Caki2 (cell line): Measurements from ENCODE around the gene CDH26. TPM values are rescaled to one million over a fixed set of nuclear protein-coding genes. Genes with fewer than 3 reads are reported as not detected.

Source experiments
- DNase-seq: peaks from one replicate; pipeline ENCODE4 v3.0.0-alpha.2; 2015; ENCODE audit warnings: low read depth
- in situ Hi-C: cut with HindIII; loops from 2 replicates; pipeline ENCODE4 v1.10.0; 2016; ENCODE audit warnings: low sequenced_read_pairs, low pct_unique_long_range_greater_than_20kb, mixed read lengths
- total RNA-seq: library from RNA; depleted of rRNA; stranded (reverse); fragments of >200 nt; shearing (Covaris generic); gene quantifications from 2 replicates; pipeline ENCODE4 v1.2.3, GENCODE V29; 2014; ENCODE audit warnings: low replicate concordance

CDH26 gene
- total RNA-seq, 1 experiment from 2014 or later: 0.44 TPM

DNA sequence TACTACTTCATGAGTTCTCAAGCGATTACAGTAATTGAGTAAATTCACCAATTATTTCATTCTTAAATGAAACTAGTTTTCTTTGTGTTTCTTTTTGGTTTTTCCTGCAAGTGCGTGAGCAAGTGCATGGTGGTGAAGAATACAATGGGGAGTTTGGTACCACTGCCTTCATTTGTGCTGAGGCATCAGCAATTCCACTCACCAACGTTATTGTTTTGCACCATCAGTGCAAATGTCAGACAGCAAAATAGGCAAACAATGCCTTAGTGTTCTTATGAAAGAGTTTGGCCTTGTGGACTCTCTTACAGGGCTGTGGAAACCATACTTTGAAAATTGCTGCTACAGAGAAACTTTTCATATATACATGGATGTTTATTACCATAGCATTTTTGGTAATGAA, 8.2 kb downstream of the CDH26 start:
- no peak for DNase-seq
- in situ Hi-C loops: no loop called here

DNA sequence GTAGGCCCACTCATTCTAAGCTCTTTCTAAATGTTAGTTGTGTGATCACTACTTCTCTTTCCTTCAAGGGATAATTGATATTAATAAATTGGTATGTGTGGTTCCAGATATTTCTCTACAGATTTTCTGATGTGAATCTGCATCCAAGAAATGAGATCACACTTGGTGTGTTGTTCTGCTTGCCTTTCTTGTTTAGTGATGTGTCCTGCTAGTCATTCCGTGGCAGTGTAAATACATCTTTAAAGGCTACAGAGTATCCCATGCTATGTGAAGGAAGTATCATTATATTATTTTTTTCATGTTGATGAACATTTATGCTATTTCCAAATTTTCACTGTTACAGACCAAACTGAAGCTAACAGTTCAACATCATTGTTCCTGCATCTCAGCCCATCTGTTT, 13.2 kb downstream of the CDH26 start:
- DNase-seq: no peak

DNA sequence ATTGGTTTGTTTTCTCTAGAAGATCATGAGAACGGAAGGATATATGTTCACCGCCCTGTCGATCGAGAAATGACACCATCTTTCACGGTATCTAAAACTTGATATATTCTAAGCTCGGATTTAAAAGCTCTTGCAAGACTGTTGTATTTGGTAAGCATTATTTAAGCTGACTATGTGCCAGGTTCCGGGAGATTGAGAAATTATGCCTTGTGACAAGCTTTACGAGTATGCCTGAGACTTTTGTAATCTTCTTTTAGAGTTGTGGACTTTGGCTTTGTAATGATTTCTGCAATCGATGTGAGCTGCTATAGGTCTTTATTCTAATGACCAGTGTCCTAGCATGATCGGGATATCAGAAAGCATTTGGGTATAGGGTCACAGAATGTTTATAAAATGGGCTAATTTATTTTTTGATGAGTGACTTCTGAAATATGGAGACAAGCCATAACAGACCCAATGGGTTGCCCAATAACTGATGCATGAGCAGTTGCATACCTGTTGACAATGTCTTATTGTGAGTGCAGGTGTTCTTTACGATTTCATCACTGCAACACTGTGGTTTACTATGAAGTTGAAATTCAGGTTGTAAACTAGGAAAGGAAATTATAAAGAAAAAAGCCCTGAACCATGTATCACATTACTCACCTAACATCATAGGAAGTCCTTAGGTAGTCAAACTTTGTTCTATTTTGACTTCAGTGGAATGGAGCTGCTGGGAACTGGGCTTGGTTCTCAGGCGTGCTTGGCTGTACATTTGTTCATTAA, 14.0 kb downstream of the CDH26 start:
- no peak for DNase-seq
- in situ Hi-C loops: no loop called here

More for the DNA sequence above, 13.2 kb downstream of the CDH26 start:
- in situ Hi-C loops: no loop called here

DNA sequence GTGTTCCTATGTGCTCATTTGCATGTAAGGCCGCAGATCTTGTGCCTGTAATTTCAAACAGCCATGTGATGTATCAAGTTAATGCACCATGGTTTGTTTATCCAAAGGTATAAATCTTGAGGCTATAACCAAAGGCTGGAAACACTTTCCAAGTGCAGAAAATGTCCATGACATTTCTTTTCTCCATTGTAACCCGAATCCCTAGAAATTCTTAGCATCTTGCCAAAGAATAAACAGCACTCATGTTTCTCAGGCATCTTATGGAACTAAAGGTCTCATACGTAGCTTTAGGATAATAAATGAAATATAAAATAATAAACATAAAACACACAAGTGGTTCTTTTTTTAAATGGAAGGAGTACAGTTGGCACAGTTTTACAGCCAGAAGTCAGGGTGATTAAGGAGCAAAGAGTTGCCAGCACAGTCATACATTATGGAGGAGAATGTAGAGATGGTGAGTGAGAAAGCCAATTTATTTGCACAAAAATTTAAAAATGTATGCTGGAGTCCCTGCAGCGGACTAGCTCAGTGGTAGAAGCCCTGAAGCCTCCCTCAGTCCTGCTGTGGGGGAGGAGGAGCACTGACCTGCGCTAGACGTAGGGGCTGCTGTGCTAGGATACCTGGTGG, 18.0 kb downstream of the CDH26 start:
- no peak for DNase-seq
- in situ Hi-C loops: no loop called here

DNA sequence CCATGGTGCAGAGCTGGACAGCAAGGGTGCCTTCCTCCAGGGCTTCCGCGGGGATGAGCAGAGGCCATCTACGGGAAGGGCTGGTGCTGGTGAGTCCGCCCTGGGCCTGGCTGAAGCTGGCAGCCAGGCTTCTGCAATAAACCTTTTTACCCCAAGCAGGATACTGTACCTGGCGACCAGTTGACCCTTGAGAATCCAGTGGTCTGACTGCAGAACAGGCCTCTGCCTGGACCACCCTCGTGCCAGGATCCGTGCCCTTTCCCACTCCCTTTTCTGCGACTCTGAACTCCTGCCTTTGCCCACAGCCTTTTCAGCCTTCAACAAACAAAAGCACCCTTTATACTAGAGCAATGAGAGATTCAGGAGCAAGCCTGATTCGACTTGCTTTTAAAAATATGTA, 18.9 kb downstream of the CDH26 start:
- in situ Hi-C loops: no loop called here
- DNase-seq: no peak

DNA sequence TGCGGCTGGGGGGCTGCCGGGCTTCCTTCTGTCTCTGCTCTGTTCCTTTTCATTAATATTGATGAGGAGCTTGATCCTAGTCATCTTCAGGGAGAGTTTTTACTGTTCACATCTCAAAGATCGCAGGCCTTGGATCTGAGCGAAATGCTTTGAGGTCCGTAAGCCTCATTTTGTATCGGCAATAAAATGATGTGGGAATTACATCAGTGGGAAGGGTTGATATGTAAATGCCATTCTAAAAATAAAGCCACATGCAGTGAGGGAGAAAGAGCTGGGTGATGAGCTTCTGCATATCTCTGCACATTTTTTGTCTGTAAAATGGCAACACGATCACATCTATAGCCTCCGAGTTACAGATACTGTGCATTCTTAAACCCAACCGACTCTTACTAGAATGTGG, 24.9 kb downstream of the CDH26 start:
- in situ Hi-C loops: no loop called here
- no peak for DNase-seq

DNA sequence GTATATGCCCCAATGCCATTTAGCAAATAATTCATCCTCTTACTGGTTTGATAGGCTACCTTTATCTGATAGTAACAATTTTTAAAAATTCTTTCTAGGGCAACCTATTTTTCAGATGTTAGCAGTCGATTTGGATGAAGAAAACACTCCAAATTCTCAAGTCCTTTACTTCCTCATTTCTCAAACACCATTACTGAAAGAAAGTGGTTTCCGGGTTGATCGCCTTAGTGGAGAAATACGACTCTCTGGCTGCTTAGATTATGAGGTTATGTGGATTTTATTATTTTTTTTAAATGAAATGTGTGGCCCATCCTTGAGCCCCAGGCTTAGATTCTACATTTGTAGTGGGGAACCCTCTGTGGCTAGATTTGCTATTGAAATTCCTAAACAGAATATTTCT, 26.3 kb downstream of the CDH26 start:
- in situ Hi-C loops: no loop called here
- DNase-seq: no peak

DNA sequence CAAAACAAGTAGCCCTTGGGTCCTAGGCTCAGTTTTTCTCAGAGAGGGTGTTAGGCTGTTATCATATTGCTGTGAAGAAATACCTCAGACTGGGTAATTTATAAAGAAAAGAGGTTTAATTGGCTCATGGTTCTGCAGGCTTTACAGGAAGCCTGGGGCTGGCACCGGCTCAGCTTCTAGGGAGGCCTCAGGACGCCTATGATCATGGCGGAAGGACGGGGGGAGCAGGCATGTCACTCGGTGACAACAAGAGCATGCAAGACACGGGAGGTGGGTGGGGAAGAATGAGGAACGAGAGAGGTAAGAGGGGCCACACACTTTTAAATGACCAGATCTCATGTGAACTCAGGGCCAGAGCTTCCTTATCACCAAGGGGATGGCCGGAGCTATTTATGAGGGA, 26.9 kb downstream of the CDH26 start:
- in situ Hi-C loops: no loop called here
- DNase-seq: no peak

DNA sequence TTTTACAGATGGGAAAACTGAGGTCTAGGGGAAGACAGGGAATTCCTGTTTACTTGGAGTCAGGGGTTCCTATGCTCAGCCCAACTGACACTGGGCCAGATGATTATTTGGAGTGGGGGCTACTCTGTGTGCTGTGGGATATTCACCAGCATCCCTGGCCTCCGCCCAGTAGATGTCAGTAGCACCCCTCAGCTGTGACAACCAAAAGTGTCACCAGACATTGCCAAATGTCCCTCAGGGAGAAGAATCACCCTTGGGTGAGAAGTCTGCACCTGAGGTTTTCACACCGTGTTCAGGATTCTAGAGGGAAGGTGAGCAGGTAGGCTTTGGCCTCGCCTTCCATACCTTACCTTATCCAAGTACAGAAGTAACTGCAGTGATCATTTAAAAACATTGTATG, 27.6 kb downstream of the CDH26 start:
- peak; percentile 14 for DNase-seq
- in situ Hi-C loops: no loop called here

DNA sequence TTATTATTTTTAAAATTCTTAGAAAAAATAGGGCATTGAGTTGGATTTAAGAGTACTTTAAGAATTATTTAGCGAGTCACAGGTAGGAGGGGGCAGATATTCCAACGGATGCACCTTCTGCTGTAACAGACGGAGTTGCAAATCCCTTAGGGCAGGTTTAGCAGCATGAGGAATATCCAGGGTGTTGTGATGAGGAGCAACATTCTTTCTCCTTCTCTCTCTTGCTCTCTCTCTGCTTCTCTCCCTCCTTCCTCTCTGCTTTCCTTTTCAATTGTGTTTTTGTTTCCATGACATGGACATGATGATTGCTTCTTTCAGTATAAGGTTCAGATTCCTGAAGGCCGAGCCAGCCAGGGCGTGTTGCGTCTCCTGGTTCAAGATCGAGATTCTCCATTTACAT, 28.9 kb downstream of the CDH26 start:
- peak; percentile 43 for DNase-seq
- in situ Hi-C loops: no loop called here

DNA sequence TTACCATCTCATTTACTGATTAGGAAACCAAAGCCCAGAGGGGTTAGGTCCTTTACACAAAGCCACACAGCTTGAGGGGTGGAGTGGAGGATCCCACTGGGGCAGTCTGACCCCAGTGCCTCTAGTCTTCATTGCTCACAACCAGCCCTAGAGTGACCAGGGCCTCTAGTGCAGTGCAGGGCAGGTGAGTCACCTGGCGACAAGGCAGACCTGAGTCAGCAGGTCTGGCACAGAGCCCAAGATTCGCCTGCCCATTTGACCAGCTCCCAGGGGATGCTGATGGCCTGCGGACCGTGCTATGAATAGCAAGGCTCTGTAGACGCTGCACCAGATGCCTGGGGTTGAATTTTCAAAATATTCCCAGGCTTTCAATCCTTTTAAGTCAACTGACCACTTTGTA, 29.9 kb downstream of the CDH26 start:
- in situ Hi-C loops: no loop called here

DNA sequence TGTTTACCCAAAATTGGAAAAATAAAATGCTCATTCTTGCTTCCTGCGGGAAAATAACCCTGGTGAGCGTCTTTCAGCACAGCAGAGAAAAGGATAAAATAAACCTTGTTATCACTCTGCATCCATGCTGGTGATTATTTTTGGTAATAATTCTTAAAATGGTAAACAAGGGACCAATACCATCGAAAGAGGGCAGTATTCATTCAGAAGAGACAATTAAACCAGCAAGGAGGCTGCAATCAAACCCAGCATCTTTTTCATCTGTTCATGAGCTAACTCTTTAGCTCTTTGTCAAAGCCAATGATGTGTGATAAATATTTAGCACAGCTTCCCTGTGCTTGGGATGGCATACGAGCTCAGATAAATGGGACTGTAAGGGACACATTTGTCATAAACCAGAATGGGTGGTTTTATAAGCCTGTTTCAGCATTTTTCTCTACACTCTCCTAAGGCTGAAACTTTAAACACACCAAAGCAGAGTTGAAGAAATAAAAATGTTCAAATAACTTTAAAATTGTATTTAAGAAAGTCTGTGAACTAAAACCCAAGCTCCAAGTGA, 34.4 kb downstream of the CDH26 start:
- in situ Hi-C loops: no loop called here
- DNase-seq: no peak

More for the DNA sequence above, 29.9 kb downstream of the CDH26 start:
- peak; percentile 83 for DNase-seq

DNA sequence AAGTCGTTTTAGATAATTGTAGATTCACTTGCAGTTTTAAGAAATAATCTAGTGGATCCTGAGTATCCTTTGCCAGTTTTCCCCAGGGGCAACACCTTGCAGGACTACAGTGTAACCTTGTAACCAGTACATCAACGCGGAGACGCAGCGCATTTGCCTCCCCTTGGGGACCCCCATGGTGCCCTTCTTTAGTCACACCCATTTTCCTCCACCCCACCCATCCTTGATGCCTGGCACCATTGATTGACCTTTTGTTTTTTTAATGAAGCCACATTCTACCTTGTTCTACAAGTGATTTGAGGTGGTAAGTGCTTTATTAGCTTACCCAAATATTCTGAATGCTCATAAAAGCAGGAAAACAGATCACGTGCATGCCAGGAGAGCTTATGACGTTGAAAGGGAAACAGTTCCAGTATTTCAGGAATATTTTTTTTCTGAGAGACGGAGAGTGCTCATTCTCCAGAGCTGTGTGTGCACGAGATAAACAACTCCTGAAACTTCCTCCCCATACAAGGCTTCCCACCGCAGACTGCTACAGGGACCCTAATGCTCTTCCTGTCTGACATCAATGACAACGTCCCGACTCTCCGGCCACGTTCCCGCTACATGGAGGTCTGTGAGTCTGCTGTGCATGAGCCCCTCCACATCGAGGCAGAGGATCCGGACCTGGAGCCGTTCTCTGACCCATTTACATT, 35.7 kb downstream of the CDH26 start:
- DNase-seq: no peak
- in situ Hi-C loops: no loop called here

DNA sequence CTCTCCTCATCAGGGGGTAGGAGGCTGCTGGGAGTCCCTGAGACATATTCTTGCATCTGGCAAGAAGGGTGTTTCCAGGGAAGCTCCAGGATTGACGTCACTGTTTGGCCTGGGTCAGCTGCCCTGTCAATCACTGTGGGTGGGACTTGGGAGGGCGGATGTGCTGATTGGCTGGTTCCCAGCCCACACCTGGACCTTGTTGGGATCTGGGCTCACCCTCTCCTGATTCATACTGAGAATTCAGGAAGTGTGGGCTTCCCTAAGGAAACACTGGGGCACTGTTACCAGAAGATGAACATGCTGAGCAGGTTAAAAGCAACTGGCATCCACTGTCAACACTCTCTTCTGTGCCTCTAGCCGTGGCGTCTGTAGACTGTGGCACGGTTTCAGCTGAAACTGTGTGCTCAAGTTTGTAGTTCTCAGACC, 36.5 kb downstream of the CDH26 start:
- DNase-seq: peak; percentile 38
- in situ Hi-C loops: no loop called here

DNA sequence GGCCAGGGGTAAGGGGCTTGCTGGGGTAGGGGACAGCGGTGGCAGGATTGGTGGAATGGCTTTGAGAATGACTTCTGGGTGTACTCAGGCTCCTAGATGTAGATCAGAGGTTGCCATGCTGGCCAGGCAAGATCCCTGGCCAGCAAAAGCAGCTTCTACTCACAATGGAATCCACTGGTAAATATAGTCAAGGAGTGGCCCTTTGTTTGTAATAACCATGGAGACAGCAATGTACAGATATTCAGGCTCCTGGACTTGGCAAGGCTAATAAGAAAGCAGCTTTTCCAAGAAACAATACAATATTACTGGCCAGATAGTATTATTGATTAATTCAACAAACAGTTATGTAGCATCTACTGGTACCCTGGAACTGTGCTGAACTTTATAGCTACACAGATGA, 37.9 kb downstream of the CDH26 start:
- in situ Hi-C loops: no loop called here
- DNase-seq: no peak

DNA sequence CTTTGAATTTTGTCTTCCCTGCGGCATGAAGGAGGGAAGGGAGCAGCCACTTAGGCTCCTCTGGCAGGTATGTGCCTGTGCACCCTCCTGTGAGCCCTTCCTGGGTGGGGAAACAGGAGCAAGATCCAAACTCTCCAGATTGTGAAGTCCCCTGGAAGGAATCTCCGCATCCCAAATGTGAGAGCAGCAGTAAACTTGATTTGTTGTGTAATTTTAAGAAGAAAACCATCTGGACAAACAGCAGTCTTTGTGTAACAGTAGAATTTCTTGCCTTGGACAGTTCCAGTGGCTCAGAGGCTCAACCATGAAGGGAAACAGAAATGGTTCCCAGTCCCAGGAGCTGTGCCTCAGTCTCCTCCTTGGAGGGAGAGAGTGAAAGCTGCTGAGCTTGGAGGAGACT, 39.7 kb downstream of the CDH26 start:
- in situ Hi-C loops: no loop called here

DNA sequence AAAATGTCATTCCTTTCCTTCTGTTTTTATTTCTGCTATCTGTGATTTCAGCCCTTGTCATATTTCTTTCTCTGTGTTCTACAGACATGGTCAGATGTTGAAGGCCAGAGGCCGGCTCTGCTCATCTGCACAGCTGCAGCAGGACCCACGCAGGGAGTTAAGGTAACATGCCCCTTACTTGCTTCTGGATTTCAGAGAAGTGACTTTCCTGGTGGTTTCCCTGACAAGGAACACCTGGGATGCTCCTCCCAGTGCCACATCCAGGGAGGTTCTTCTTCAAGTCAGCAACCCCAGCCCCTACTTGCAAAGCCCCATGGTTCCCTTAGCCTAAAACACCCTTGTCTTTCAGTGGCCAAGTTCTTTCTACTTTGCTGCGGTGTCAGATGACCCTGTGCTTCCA, 41.3 kb downstream of the CDH26 start:
- in situ Hi-C loops: no loop called here
- DNase-seq: no peak

More for the DNA sequence above, 39.7 kb downstream of the CDH26 start:
- DNase-seq: no peak

DNA sequence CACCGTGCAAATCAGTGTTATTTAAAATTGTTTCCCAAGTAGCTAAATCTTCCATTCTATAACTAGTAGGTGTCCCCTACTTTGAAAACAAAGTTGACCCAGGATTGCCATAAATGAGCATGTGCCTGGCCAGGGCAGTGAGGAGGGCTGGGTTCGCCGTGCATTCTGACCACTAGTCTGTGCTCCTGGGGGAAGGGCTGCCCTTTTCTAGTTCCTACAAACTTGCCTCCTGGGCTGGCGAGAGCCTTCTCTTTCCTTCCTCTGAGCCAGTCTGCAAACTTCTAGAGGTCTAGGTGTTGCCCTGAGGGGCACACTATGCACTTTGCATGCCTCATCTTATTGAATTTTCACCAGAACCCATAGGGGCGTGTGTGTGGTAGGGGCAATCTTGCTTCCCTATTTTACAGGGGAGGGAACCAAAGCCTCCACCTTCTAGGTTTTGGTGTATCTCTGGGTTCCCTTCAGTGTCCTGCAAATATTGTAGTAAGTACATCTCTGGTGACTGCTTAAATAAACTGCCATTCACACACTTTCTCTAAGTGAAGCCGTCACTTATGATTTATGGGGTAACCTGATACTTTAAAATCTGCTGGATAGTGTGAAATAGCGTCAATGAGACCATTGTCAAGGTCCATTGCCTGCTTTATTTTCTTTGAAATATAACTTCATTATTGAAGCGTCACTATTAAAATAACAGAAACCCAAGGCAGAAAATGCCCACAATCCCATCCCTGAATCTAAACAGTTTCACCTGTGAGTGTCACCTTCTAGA, 42.2 kb downstream of the CDH26 start:
- peak; percentile 68 for DNase-seq
- in situ Hi-C loops: no loop called here
